Sigmoid colon (tissue), 4 donors: ENCODE results near the gene CCDC91.

Experiments
- CTCF ChIP-seq, 4 experiments: fragments of 450-650 bp in 3 of 4; fragments of 200-600 bp in 1 of 4; IDR thresholded peaks; one replicate each; pipeline ENCODE4 v1.5.1; 2016 to 2019; ENCODE audit warnings: antibody characterized with exemption in 4 of 4, mild to moderate bottlenecking in 3 of 4, moderate library complexity in 2 of 4
- EP300 ChIP-seq, 4 donors: sonication (generic); formaldehyde crosslinking; IDR thresholded peaks; one replicate each; pipeline ENCODE4 v1.6.1; 2017; ENCODE audit warnings: antibody characterized with exemption in 4 of 4
- POLR2A ChIP-seq, 2 donors: fragments of 450-650 bp; IDR thresholded peaks; one replicate each; pipeline ENCODE4 v1.6.1; 2016; ENCODE audit warnings: antibody characterized with exemption in 2 of 2, mild to moderate bottlenecking in 2 of 2, moderate library complexity in 2 of 2

- TF ChIP-seq CTCF (IDR thresholded peaks at IDR 0.05) (no peak), POLR2A (IDR thresholded peaks at IDR 0.05) (no peak), EP300 (IDR thresholded peaks at IDR 0.05) (no peak)
Observed at GRCh38 chr12:28226705-28227104, 36.4 kb downstream of the CCDC91 start.
